NCI-H2196 (cell line): ENCODE data around the gene TPRX1.
"Not testable (repeated sequence)": the region's sequence is repeated elsewhere in the genome, so short reads cannot be mapped to it uniquely, and the experiment has no call there.

Experiments used
- DNase-seq: peaks from one replicate; lab custom pipeline; 2025; ENCODE audit not compliant: unreplicated experiment; lab: John Stamatoyannopoulos, UW

The TPRX1 gene

DNA sequence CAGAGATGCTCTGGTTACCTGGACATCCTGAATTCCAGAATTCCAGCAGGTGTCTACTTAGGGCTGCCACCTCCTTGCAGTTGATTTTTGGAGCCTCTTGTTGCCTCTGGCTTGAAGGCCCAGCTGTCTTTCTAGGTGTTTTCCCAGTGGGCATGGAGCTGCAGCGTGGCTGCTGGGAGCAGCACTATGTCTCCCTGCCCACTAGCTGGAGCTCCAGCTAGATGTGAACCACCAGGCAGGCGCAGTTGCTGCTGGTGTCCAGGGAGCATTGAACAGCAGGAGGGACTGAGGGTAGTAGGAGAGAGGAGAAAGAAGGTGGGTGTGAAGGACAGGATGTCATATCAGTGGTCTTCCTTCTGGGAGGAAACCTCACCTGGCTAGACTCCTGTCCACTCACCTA lies 35.7 kb downstream of the TPRX1 start:
- no peak for DNase-seq

DNA sequence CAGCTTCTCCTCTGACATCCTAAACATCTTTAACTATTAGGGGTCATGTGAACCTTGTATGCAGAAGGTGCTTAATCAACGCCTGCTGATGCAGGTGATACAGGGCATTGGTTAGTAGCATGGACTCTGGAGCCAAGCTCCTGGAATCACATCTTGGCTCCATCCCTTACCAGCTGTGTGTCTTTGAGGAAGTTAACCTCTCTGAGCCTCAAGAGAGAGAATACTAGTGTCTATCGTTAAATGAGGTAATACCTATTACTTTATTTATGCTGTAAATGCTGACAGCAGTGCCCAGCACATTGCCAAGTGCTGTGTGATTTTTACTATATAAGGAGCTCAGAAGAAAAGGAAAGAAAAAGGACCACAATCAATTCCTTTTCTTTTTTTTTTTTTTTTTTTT lies 37.0 kb downstream of the TPRX1 start:
- no peak for DNase-seq

DNA sequence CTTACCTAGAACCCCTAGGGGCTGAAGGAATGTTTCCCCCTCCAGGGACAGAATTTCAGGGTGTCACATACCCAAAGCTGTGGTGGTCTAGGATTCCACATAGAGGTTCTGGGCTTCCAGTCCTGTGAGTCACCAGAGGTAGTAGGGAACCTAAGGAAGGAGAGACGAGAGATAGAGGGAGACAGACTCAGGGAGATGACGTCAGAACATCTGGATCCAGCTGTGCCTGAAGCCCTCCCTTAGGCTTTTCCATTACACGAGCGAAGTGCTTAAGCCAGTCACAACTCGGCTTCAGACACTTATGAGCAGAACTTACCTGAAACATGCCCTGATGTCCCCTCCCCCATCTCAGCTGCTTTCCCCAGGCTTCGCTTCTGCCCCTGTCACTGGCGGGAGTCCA lies 37.7 kb downstream of the TPRX1 start:
- no peak for DNase-seq

DNA sequence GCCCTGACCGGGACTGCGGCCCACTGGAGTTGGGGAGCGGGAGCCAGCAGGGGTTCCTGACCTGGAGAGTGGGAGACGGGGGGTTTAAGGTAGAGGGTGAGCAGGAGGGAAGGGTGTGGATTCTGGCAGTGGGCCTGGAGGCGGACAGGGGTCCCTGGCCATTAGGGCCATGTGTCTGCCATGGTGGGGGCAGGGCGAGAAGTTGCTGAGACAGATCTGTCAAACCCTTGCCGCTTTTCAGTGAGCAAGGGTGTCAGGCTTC lies 38.1 kb downstream of the TPRX1 start:
- DNase-seq = no peak

DNA sequence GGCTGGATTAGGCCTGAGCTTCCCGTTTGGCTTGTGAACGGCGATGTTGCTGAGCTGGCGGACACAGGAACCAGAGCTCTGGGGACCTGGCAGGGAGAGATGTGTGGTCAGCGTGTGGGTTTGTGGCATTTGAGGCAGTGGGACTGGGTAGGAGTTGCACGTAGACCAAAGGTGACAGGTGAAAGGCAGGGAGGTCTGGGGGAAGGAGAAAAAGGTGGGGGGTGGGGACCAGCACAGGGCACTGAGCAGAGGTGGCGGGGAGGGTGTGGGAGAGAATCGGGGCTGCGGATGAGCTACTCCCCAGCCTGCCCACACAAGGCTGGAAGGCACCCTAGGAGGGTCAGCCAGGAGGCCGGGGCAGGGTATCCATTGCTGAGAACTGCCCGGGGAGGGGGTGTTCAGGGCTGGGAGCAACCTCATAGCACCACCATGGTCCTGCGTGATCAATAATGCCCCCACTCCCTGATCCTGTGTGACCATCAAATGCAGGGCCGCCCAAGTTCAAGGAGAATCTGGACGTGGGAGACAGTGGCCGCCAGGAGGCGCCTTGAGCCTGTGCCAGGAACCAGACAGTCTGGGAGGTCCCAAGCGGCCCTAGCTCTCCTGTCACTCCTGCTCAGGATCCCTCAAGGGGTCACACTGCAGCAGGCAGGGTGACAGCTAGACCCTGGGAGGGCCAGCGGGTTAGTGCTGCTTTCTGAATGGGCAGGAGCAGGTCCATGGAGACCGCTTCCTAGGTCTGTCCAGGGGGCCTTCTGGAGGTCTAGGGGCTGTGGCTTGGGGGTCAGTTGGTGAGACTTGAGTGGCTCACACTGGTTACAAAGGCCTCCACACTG lies 38.6 kb downstream of the TPRX1 start:
- DNase-seq = peak; percentile 33

DNA sequence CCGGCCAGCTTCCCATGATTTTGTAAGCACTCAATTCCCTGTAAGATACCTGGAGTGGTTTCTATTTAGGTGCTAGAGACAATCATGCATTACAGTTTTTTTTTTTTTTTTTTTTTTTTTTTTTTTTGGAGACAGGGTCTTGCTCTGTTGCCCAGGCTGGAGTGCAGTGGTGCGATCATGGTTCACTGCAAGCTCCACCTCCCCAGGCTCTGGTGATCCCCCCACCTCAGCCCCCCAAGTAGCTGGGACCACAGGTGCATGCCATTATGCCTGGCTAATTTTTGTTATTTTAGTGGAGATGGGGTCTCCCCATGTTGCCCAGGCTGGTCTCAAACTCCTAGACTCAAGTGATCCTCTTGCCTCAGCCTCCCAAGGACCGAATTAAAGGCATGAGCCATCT lies 39.6 kb downstream of the TPRX1 start:
- not testable (repeated sequence) for DNase-seq

DNA sequence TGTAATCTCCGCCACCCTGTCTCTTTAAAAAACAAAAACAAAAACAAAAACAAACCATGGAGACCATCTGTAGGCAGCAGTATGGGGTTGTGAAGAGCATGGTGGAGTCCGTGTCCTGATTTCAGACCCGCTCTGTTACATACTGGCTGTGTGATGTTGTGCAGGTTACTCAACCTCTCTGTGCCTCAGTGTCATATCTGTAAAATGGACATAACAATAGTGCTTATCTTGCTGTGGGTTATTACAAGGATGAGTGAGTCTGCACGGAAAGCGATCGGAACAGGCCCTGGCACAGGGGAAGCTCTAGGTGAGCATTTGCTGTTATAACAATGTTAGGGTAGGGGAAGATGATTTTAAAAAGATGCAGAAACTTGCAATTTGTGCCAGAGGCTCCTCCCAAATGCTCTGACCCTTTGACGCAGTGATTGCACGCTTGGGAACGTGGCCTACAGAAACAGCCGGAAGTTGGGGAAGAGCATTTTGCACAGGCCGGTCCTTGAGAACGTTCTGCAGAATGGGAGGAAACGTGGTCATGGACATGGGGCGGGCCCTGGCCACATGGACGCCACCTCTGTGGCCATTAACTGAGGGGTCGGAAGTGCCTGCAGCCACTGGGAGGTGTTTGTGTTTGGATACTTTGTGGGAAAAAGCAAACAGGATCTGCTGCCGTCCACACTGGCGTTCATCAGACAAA lies 41.6 kb downstream of the TPRX1 start:
- no peak for DNase-seq

DNA sequence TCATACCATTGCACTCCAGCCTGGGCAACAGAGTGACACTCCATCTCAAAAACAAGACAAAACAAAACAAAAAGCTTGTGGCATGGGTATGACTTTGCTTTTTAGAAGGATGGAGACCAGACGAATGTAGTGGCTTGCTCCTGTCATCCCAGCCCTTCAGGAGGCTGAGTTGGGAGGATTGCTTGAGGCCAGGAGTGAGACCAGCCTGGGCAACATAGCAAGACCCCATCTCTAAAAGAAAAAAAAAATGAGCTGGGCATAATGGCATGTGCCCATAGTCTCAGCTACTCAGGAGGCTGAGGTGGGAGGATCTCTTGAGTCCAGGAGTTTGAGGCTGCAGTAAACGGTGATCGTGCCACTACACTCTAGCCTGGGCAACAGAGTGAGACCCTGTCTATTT lies 42.2 kb downstream of the TPRX1 start:
- no peak for DNase-seq

DNA sequence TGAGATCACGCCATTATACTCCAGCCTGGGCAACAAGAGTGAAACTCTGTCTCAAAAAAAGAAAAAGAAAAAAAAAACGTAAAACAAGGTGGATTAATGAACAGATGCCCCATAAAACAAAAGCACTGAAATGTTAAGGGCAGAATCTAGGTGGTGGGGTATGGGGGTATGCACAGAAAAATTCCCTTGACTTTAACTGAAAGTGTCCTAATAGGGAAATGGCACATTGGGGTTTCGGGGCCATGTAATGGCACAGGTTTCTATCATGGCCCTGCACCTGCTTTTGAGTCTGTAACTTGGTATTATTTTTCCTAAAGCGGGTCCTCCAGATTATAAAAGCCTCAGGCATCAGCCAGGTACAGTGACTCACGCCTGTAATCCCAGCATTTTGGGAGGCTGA lies 42.8 kb downstream of the TPRX1 start:
- no peak for DNase-seq

DNA sequence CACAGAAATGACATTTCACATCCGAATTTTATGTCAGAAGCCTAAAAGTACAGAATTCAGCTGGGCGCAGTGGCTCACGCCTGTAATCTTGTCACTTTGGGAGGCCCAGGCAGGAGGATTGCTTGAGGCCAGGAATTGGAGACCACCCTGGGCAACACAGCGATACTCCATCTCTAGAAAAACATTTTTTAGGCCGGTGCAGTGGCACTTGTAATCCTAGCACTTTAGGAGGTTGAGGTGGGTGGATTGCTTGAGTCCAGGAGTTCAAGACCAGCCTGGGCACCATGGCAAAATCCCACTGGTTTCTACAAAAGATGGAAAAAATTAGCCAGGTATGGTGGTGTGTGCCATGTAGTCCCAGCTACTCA lies 43.7 kb downstream of the TPRX1 start:
- no peak for DNase-seq

DNA sequence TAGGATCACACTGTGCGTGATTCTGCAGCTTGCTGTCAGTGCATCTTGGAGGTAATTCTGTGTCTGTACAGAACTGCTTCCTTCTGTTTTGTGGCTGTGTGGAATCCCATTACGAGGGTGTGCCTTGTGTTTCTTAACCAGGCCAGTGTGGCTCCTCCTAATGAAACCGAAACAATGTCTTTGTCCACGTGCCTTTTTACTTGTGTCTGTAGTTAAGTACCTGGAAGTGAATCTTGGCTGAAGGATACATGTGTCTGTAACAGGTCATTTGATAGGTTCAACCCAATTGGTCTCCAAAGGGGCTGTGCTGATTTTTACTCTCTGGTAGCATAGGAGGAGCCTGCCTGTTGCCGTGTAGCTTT lies 45.9 kb downstream of the TPRX1 start:
- DNase-seq = peak; percentile 70

DNA sequence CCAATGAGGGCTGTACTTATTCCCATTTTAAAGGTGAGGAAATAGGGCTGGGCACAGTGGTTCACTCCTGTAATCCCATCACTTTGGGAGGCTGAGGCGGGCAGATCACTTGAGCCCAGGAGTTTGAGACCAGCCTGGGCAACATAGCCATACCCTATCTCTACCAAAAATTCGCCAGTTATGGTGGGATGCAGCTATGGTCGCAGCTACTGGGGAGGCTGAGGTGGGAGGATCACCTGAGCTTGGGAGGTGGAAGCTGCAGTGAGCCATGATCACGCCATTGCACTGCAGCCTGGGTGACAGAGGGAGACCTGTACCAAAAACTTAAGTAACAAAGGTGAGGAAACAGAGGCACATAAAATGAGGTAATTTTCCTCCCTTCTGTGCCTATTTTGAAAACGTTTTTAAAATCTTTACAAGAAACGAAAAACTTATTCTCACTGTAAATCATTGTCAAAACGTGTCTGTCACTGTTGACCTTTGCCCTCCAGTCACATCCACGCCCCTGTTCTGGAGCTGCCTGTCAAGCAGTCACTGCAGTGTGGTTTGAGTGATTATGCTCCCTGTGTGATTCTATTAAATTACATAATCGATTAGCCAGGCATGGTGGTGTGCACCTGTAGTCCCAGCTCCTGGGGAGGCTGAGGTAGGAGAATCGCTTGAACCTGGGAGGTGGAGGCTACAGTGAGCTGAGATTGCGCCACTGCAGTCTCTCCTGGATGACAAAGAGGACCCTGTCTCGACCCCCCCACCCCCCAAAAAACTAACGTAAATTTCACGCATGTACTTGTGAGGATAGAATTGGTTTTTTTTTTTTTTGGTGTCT lies 46.5 kb downstream of the TPRX1 start:
- DNase-seq = no peak

DNA sequence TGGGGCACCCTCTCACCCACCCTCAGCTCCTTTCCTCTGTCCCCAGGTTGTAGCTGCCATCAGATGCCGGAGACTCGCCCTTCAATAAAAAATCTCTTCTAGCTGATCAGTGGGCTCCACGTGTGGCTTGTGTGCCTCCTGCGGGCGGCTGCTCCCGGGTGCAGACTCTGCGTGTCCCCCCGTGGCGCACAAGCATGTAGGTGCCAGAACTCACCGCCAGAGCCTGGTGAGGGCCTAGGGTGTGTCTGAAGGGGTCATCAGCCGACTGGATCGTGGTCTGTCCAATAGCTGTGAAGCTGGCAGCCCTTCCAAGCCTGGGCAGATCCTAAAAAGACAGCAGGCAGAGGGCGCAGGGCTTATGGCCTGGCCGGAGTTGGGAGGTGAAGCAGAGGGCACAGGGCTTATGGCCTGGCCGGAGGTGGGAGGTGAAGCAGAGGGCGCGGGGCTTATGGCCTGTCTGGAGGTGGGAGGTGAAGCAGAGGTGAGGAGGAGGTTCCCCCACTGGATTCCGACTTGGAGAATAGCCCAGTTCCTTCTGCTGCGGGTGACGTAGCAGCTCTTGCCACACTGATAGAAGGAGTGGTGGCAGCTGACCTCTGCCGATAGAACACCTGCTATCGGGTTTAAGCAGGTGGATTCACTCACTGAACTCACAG lies 47.3 kb downstream of the TPRX1 start:
- DNase-seq = peak; percentile 82

DNA sequence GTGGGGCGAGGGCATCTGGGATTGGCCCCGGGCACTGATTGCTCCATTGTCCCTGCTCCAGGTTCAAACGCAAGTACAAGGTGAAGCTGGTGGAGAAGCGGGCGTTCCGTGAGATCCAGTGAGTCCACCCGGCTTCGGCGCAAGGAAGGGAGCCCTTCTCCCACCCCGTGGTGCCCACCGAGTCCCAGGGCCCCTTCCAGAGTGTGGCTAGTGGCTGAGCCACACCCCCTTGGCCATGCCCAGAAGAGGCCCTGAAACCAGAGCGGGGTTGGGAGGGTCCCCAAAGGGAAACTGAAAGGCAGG lies 47.8 kb downstream of the TPRX1 start:
- DNase-seq = no peak

DNA sequence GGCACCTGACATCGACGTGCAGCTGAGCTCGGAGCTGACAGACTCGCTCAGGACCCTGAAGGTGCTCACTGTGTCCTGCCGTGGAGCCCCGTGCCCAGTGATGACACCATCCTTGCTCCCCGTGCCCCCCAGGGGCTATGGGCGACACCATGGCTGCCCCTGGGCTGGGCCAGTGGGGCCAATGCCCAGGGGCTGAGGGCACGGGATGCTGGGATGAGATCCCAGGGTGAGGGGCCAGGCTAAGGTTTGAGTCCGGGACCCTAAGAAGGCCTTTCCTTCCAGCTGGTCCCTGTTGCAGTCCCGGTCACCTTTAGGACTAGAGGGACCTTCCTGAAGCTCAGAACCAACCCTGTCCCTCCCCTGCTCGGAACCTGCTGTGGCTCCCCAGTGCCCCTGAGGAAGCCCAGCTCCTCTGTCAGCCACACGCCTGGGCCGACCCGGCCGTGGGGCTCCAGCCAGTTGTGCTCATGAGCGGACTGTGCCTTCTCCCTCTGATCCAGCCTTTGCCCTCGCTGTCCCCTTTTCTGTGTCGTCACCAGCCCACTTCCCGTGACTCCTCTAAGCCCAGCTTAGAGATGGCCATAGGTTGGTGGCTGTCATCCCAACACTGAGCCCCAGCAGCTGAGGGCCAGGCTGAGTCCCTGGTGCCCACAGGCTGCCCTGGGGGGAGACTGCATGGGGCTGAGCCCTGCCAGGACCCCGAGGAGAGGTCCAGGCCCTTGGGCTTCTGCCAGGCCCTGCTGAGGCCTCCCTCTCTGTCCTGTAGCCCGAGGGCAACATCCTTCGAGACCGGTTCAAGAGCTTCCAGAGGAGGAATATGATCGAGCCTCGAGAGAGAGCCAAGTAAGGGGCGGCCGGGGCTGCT lies 48.4 kb downstream of the TPRX1 start:
- no peak for DNase-seq

DNA sequence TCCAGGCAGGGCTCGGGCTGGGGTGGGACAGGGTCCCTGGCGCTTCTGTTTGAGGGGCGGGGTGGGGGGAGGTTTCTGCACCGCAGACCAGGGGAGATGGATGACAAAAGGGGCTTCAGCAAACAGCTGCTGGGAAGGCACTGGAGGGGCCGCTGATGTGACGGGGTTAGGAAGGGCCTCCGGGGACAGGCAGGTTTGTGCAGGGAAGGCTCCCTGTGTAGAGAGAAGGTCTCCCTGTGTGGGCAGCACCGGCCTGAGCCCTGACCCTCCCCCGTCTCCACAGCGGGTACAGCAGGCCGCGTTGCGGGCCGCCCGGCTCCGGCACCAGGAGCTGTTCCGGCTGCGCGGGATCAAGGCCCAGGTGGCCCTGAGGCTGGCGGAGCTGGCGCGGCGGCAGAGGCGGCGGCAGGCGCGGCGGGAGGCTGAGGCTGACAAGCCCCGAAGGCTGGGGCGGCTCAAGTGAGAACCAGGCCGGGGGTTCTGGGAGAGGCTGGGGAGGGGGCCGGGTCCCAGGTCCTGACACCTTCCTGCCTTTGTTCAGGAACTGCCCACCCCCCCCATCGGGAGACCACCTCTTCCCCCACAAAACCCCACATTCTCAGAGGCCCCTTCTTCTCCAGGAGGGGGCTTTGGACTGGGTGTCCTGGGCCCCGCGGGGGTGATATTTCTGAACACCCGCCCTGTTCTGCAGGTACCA lies 49.1 kb downstream of the TPRX1 start:
- DNase-seq = no peak

DNA sequence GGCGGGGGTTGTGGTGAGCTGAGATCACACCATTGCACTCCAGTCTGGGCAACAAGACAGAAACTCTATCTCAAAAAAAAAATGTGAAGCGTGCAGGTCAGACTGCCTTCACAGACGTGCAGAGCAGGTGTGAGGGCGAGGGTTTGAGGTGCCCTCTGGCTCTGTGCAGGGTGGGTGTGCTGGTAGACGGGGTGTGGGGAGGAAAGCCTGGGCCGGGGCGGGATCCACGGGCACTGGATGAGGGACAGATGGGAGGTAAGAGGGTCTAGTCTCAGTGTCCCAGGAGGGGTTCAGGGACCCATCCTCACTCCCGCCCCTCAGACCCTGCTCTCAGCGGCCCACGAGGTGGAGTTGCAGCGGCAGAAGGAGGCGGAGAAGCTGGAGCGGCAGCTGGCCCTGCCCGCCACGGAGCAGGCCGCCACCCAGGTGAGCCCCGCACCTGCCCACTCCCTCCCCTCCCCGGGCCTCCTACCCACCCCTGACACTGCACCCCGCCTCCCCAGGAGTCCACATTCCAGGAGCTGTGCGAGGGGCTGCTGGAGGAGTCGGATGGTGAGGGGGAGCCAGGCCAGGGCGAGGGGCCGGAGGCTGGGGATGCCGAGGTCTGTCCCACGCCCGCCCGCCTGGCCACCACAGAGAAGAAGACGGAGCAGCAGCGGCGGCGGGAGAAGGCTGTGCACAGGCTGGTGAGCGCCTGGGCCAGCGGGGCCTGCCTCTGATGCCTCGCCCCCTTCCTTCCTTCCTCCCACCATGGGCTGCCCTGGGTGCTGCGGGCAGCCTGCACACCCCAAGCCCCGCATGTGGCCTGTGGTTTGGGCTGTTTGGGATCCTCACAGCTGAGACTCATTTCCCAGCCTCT lies 49.9 kb downstream of the TPRX1 start:
- no peak for DNase-seq

DNA sequence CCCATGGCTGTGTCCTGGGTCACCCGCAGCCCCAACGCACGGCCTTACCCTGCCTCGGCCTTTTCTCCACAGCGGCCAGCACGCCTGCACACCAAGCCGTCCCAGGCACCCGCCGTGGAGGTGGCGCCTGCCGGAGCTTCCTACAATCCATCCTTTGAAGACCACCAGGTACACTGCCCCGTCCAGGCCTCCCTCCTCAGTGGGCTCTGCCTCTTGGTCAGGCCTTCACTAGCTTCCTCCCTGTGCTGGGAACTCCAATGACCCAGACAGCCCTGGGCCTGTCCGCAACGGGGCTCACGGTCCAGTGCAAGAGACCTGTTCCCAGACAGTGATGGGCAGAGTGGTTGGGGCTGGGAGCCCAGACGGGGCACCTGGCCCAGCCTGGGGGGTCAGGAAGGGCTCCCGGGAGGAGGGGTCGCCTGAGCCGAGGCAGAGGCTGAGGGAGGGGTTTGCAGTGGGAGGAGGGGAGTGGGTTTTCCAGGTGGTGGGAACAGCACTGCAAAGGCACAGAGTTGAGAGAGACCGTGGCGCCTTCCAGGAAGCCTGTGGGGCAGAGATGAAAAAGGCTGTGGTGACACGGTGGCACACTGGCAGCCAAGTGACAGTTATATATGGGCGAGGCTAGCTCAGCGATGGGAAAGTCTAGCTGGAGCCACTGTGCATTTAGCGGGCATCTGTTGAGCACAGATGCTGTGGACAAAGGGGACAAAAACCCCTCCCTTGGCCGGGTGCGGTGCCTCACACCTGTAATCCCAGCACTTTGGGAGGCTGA lies 51.7 kb downstream of the TPRX1 start:
- DNase-seq = no peak
